GM18508 (cell line): Measurements from ENCODE around the gene FNIP1.
"Not testable (repeated sequence)": the region's sequence is repeated elsewhere in the genome, so short reads cannot be mapped to it uniquely, and the experiment has no call there.

Source experiments
- ATAC-seq: cut with Tn5 transposase; IDR thresholded peaks from one replicate; pipeline ENCODE4 v1.9.1; 2021; ENCODE audit warnings: moderate number of reproducible peaks; ENCODE audit not compliant: insufficient read depth, unreplicated experiment

Gene FNIP1

GRCh38 chr5:131796793-131797693 is at the start of gene FNIP1:
TSS of gene FNIP1 (minus strand) at chr5:131797017. CDS start at chr5:131796921, 96 bp downstream.
- ATAC-seq: peak; percentile 82

- no peak for ATAC-seq
These were observed 49.7 kb upstream of the FNIP1 start for GRCh38 chr5:131846536-131846935.

GRCh38 chr5:131845828-131846227 is 49.0 kb upstream of the FNIP1 start:
- no peak for ATAC-seq

- ATAC-seq: not testable (repeated sequence)
These were observed 46.2 kb upstream of the FNIP1 start for GRCh38 chr5:131842971-131843370.

- ATAC-seq: not testable (repeated sequence)
These were observed 35.9 kb upstream of the FNIP1 start for GRCh38 chr5:131832702-131833101.

- ATAC-seq: peak; percentile 77
These were observed 28.7 kb upstream of the FNIP1 start for GRCh38 chr5:131825404-131826013.

GRCh38 chr5:131824631-131825030 is 27.8 kb upstream of the FNIP1 start:
- no peak for ATAC-seq

- ATAC-seq: no peak
These were observed 24.4 kb upstream of the FNIP1 start for GRCh38 chr5:131821221-131821620.

GRCh38 chr5:131818001-131818724 is 21.3 kb upstream of the FNIP1 start:
- no peak for ATAC-seq

- no peak for ATAC-seq
These were observed 18.2 kb upstream of the FNIP1 start for GRCh38 chr5:131814990-131815389.

GRCh38 chr5:131812371-131813160 is 15.7 kb upstream of the FNIP1 start:
- ATAC-seq: no peak

- ATAC-seq: no peak
These were observed 13.9 kb upstream of the FNIP1 start for GRCh38 chr5:131810510-131811249.

- peak; percentile 11 for ATAC-seq
These were observed 681 bp downstream of the FNIP1 start for GRCh38 chr5:131795879-131796792.

GRCh38 chr5:131795228-131795627 is 1.6 kb downstream of the FNIP1 start:
- no peak for ATAC-seq

- ATAC-seq: no peak
These were observed 2.2 kb downstream of the FNIP1 start for GRCh38 chr5:131794586-131794985.

- ATAC-seq: no peak
These were observed 3.9 kb downstream of the FNIP1 start for GRCh38 chr5:131792896-131793295.

GRCh38 chr5:131791866-131792265 is 5.0 kb downstream of the FNIP1 start:
- no peak for ATAC-seq

- no peak for ATAC-seq
These were observed 6.3 kb downstream of the FNIP1 start for GRCh38 chr5:131790550-131790949.
